ENCODE results near the gene HMGXB3. TPM values are rescaled to one million over a fixed set of nuclear protein-coding genes. Genes with fewer than 3 reads are reported as not detected.
A peak's percentile ranks its signal among the peaks of the same experiment; 100 is the strongest.

Gene HMGXB3, protein sequence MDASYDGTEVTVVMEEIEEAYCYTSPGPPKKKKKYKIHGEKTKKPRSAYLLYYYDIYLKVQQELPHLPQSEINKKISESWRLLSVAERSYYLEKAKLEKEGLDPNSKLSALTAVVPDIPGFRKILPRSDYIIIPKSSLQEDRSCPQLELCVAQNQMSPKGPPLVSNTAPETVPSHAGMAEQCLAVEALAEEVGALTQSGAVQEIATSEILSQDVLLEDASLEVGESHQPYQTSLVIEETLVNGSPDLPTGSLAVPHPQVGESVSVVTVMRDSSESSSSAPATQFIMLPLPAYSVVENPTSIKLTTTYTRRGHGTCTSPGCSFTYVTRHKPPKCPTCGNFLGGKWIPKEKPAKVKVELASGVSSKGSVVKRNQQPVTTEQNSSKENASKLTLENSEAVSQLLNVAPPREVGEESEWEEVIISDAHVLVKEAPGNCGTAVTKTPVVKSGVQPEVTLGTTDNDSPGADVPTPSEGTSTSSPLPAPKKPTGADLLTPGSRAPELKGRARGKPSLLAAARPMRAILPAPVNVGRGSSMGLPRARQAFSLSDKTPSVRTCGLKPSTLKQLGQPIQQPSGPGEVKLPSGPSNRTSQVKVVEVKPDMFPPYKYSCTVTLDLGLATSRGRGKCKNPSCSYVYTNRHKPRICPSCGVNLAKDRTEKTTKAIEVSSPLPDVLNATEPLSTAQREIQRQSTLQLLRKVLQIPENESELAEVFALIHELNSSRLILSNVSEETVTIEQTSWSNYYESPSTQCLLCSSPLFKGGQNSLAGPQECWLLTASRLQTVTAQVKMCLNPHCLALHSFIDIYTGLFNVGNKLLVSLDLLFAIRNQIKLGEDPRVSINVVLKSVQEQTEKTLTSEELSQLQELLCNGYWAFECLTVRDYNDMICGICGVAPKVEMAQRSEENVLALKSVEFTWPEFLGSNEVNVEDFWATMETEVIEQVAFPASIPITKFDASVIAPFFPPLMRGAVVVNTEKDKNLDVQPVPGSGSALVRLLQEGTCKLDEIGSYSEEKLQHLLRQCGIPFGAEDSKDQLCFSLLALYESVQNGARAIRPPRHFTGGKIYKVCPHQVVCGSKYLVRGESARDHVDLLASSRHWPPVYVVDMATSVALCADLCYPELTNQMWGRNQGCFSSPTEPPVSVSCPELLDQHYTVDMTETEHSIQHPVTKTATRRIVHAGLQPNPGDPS (N-terminal part only)
- total RNA-seq (2014; rRNA removed; shearing (Covaris generic)): 28.1 and 28.4 TPM in 2 replicates

DNA sequence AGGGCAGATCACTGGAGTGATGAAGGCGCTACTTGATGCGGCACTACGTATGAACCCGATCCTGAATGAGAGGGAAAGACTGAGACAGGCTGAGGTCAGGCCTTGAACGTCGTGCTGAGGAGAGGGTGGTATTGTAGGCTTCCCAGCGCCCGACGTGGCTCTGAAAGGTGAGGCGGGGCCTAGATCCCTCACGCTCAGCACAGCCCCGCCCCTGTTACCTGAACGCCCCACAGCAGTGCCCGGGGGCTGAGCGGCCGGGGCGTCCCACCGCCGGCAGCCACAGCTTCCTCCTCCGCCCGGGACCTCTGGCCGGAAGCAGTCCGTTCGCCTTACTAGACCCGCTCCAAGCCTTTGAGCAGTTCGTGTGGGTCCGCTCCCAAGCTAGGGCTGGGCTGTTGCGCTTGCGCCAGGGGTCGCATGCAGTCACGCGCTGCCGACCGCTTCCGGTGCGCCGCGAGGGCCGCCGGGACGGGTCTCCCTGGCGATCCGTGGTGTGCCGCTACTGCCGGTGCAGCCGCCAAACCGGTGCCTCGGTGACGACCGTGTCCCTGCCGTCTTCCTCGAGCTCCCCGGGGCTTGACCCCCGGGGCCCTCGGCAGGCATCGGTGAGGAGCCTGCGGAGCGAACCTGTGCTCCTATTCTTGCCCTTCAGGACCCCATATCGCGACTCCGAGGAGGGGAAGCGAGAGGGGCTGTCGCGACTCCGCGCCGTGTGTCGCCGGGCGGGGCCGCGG is at the start of gene HMGXB3, which contains the start of gene TIGD6:
Gene HMGXB3 (plus strand): TSS at position 484 of the 734 bp plus-strand sequence. CDS start 4,114 bp downstream, outside the sequence.
Gene TIGD6 (minus strand): TSS at position 399 of the 734 bp plus-strand sequence. CDS start 4,306 bp downstream, outside the sequence.
- DNase-seq (ENCODE audit: low read depth): peak; percentile 89

GRCh38 chr5:149951138-149951749 is 49.3 kb upstream of the HMGXB3 start:
- DNase-seq (ENCODE audit: low read depth): no peak

GRCh38 chr5:149953436-149954121 is 47.0 kb upstream of the HMGXB3 start:
- no peak for DNase-seq (ENCODE audit: low read depth)

GRCh38 chr5:149954798-149955197 is 45.7 kb upstream of the HMGXB3 start:
- DNase-seq (ENCODE audit: low read depth): no peak

DNA sequence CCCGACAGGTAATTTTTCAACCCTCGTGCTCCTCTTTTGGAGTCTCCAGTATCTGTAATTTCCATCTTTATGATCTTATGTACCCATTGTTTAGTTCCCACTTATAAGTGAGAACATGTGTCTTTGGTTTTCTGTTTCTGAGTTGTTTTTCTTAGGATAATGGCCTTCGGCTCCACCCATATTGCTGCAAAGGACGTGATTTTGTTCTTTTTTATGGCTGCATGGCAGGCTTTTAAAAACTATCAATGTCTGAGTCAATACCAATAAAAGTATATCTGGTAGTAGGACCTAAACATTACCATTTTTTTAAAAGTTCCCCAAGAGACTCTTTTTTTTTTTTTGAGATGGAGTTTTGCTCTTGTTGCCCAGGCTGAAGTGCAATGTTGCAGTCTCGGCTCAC is 43.9 kb upstream of the HMGXB3 start:
- no peak for DNase-seq (ENCODE audit: low read depth)

GRCh38 chr5:149957855-149958254 is 42.7 kb upstream of the HMGXB3 start:
- DNase-seq (ENCODE audit: low read depth): peak; percentile 84

GRCh38 chr5:149959406-149960236 is 40.9 kb upstream of the HMGXB3 start:
- DNase-seq (ENCODE audit: low read depth): peak; percentile 79

GRCh38 chr5:149960272-149961185 is 40.0 kb upstream of the HMGXB3 start, which contains the start of gene SLC26A2:
Gene SLC26A2, plus strand, starts transcription at chr5:149960758. Its CDS starts 16,895 bp downstream, at chr5:149977653.
- DNase-seq (ENCODE audit: low read depth): peak; percentile 95

GRCh38 chr5:149961186-149961685 is 39.3 kb upstream of the HMGXB3 start:
- no peak for DNase-seq (ENCODE audit: low read depth)

- peak; percentile 67 for DNase-seq (ENCODE audit: low read depth)
Measured at GRCh38 chr5:149961957-149962409, 38.6 kb upstream of the HMGXB3 start.

DNA sequence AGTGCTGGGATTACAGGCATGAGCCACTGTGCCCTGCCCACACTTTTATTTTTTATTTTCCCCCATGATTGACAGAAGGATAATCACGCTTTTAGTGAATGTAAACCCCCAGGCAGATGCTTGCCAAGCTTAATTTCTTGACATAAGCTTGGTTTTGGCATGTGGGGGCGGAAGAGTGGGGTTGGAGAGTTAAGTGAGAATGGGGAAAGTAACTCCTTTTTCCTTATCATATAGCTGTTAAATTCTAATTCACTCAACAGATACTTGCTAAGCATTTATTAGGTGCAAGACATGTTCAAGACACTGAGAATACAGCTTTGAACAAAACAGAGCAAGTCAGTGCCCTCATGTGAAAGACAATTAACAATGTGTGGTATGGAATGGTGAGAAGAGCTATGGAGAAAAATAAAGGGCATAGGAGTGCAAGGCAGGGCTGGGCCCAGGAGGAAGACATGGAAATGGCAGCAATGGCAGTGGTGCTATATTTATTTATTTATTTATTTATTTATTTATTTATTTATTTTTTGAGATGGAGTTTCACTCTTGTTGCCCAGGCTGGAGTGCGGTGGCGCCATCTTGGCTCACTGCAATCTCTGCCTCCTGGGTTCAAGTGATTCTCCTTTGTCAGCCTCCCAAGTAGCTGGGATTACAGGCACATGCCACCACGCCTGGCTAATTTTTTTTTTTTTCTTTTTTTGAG is 37.8 kb upstream of the HMGXB3 start:
- no peak for DNase-seq (ENCODE audit: low read depth)

DNA sequence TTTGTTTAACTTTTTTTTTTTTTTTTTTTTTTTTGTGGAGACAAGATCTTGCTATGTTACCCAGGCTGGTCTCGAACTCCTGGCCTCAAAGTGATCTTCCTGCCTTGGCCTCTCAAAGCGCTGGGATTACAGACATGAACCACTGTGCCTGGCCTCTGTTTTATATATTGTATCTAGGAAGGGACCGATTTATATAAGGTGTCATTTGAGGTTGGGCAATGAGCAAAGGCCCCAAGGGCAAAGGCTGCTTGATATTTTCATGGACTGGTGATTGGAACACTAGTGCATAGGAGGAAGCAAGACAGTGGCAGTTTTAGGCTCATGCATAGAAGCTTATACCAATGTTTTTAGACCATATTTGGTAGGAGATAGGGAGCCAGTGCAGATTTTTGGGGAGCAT is 36.8 kb upstream of the HMGXB3 start:
- DNase-seq (ENCODE audit: low read depth): no peak

DNA sequence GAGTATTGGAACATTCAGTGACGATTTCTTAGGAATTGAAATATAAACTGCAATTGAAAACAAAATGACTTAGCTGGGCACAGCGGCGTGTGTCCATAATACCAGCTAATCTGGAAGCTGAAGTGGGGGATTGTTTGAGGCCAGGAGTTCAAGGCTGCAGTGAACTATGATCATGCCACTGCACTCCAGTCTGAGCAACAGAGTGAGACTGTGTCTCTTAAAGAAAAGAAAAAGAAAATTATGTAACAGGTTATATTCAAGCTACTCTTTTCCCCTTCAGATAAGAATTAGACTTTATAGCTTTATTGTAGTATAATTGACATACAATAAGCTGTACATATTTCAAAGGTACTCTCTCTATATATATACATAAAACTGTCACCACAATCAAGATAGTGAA is 33.6 kb upstream of the HMGXB3 start:
- no peak for DNase-seq (ENCODE audit: low read depth)

DNA sequence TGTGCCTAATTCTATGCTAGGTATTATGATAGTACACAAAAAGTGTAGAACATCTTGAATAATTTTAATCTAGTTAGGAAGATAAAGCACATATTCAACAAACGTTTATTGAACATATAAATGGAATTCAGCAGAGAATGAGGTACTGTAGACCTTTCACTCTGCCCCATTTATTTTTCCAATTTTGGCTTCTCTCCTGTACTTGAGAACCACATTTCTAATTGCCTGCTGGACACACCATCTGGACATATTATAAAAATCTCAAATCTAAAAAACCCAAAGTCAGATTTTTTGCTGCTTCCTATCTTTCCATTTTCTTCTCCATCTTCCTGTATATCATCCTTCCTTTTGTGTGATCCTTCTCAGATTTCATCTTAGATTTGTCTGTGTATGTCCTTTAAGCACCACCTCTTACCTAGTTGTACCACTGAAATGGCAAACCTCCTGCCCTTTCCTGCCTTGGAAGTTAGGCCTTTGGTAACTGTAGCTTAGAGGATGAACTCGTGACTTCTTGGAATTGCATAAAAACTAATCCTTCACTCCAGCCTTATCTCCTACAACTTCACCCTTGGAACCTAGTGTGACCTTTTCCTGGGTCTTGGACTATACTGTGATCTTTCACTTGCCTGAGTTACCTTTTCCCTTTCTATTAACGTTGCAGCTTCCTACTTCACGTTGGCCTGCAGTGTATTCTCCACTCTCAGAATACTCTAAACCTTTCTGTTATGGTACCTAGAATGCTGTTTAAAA is 31.2 kb upstream of the HMGXB3 start:
- no peak for DNase-seq (ENCODE audit: low read depth)

- no peak for DNase-seq (ENCODE audit: low read depth)
Measured at GRCh38 chr5:149975409-149975808, 25.1 kb upstream of the HMGXB3 start.

DNA sequence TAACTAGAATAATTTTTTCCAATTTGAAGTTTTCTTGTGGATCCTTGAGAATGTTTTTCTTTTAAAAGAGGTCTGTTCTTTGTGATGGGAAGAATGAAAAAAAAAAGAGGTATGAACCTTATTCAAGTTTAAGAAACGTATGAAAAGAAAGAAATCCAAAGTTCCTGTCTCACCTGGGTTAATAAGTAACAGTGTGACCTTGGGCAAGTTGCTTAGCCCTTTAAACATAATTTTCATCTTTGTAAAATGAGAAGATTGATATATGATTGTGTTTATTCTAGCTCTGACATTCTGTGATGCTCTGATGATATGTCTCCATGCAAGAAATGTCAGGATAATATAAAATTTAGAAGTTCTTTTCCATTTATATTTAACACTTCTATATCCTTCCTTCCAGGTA is 20.6 kb upstream of the HMGXB3 start:
- no peak for DNase-seq (ENCODE audit: low read depth)

All from RPMI7951 (cell line).